ENCODE data around the gene ERBIN.

Gene ERBIN

GRCh38 chr5:65916066-65916465 lies 10.3 kb upstream of the ERBIN start:
- Histone ChIP-seq H3K4me3 (ENCODE audit: insufficient read depth, low read length, poor library complexity, severe bottlenecking) (no peak overlapping the region), H3K27me3 (ENCODE audit: low read length) (no peaks in the 10 kb centered on the region), H4K20me1 (ENCODE audit: low read depth, low read length) (no peaks in the 10 kb centered on the region), H3K36me3 (ENCODE audit: low read length) (no peaks in the 10 kb centered on the region), H3K9me2 (replicated peaks; ENCODE audit: insufficient read depth, low read length) (no peaks in the 10 kb centered on the region), H3K27ac (ENCODE audit: low read depth, low read length) (no peak overlapping the region), H3K4me2 (ENCODE audit: low read depth, low read length, poor library complexity, severe bottlenecking) (no peak overlapping the region), H3K79me2 (ENCODE audit: insufficient read depth, low read length) (no peaks in the 10 kb centered on the region), H2AFZ (ENCODE audit: low read depth, low read length, severe bottlenecking) (no peak overlapping the region), H3K9ac (ENCODE audit: low read length) (no peak overlapping the region), H3K9me3 (ENCODE audit: insufficient read depth, low read length) (no peaks in the 10 kb centered on the region), H3F3A (ENCODE audit: insufficient read depth) (no peaks in the 10 kb centered on the region)
- TF ChIP-seq CTCF (IDR thresholded peaks at IDR 0.05; ENCODE audit: insufficient read depth, low read length, poor library complexity, severe bottlenecking) (no peak), EZH2phosphoT487 (conservative IDR thresholded peaks at IDR 0.05; ENCODE audit: low read length) (no peak)

- H3K9me3 ChIP-seq (ENCODE audit: insufficient read depth, low read length): no peaks in the 10 kb centered on the region
- no peak overlapping the region for H3K9ac ChIP-seq (ENCODE audit: low read length)
- no peak overlapping the region for H3K27ac ChIP-seq (ENCODE audit: low read depth, low read length)
- H3F3A ChIP-seq (ENCODE audit: insufficient read depth): no peaks in the 10 kb centered on the region
- no peaks in the 10 kb centered on the region for H3K36me3 ChIP-seq (ENCODE audit: low read length)
- no peaks in the 10 kb centered on the region for H3K27me3 ChIP-seq (ENCODE audit: low read length)
- no peaks in the 10 kb centered on the region for H3K9me2 ChIP-seq (replicated peaks; ENCODE audit: insufficient read depth, low read length)
- H3K4me2 ChIP-seq (ENCODE audit: low read depth, low read length, poor library complexity, severe bottlenecking): no peak overlapping the region
- no peaks in the 10 kb centered on the region for H3K79me2 ChIP-seq (ENCODE audit: insufficient read depth, low read length)
- H3K4me3 ChIP-seq (ENCODE audit: insufficient read depth, low read length, poor library complexity, severe bottlenecking): no peak overlapping the region
- H4K20me1 ChIP-seq (ENCODE audit: low read depth, low read length): no peaks in the 10 kb centered on the region
- no peak overlapping the region for H2AFZ ChIP-seq (ENCODE audit: low read depth, low read length, severe bottlenecking)
- TF ChIP-seq EZH2phosphoT487 (conservative IDR thresholded peaks at IDR 0.05; ENCODE audit: low read length) (no peak), CTCF (IDR thresholded peaks at IDR 0.05; ENCODE audit: insufficient read depth, low read length, poor library complexity, severe bottlenecking) (no peak)
Measured at GRCh38 chr5:65916636-65917035, 9.7 kb upstream of the ERBIN start.

GRCh38 chr5:65919773-65920172 lies 6.6 kb upstream of the ERBIN start:
- Histone ChIP-seq H3K9me2 (replicated peaks; ENCODE audit: insufficient read depth, low read length) (no peaks in the 10 kb centered on the region), H2AFZ (ENCODE audit: low read depth, low read length, severe bottlenecking) (no peak overlapping the region), H3K36me3 (ENCODE audit: low read length) (no peaks in the 10 kb centered on the region), H3K9ac (ENCODE audit: low read length) (no peak overlapping the region), H3K27ac (ENCODE audit: low read depth, low read length) (no peak overlapping the region), H3K79me2 (ENCODE audit: insufficient read depth, low read length) (no peaks in the 10 kb centered on the region), H3K4me3 (ENCODE audit: insufficient read depth, low read length, poor library complexity, severe bottlenecking) (no peak overlapping the region), H3K27me3 (ENCODE audit: low read length) (no peaks in the 10 kb centered on the region), H4K20me1 (ENCODE audit: low read depth, low read length) (no peaks in the 10 kb centered on the region), H3F3A (ENCODE audit: insufficient read depth) (no peaks in the 10 kb centered on the region), H3K4me2 (ENCODE audit: low read depth, low read length, poor library complexity, severe bottlenecking) (no peak overlapping the region), H3K9me3 (ENCODE audit: insufficient read depth, low read length) (no peaks in the 10 kb centered on the region)
- TF ChIP-seq EZH2phosphoT487 (conservative IDR thresholded peaks at IDR 0.05; ENCODE audit: low read length) (no peak), CTCF (IDR thresholded peaks at IDR 0.05; ENCODE audit: insufficient read depth, low read length, poor library complexity, severe bottlenecking) (no peak)
